GM23338 (cell line): ENCODE data around the gene ANTXR2. TPM values are rescaled to one million over a fixed set of nuclear protein-coding genes. Genes with fewer than 3 reads are reported as not detected.

Source experiments
- ATAC-seq: fragments of 200-7000 bp; cut with Tn5 transposase; 3 replicates; pipeline ENCODE4 v1.9.1; 2020
- DNase-seq: peaks from one replicate; pipeline ENCODE4 v3.0.0-alpha.2; 2015; ENCODE audit warnings: low spot score
- H2AFZ ChIP-seq: fragments of 200-600 bp; sonication (generic); 2 replicates; pipeline ENCODE4 v1.8.0; 2016; ENCODE audit warnings: antibody characterized with exemption, mild to moderate bottlenecking, moderate library complexity
- H3F3A ChIP-seq: fragments of 200-600 bp; sonication (generic); replicated peaks from 2 replicates; pipeline ENCODE4 v1.8.0; 2017; ENCODE audit warnings: antibody characterized with exemption, mixed run types, low read depth
- H3K27ac ChIP-seq: fragments of 200-600 bp; sonication (generic); 2 replicates; pipeline ENCODE4 v1.6.1; 2016; ENCODE audit warnings: low read depth
- H3K27me3 ChIP-seq: fragments of 200-600 bp; sonication (generic); 2 replicates; pipeline ENCODE4 v1.8.0; 2016; ENCODE audit warnings: mild to moderate bottlenecking, mixed run types, moderate library complexity; ENCODE audit not compliant: insufficient read depth
- H3K36me3 ChIP-seq: fragments of 200-600 bp; sonication (generic); 2 replicates; pipeline ENCODE4 v1.8.0; 2016; ENCODE audit warnings: mild to moderate bottlenecking; ENCODE audit not compliant: insufficient read depth
- H3K4me1 ChIP-seq: fragments of 200-600 bp; sonication (generic); 2 replicates; pipeline ENCODE4 v1.8.0; 2016; ENCODE audit warnings: mild to moderate bottlenecking, moderate library complexity; ENCODE audit not compliant: insufficient read depth
- H3K4me2 ChIP-seq: fragments of 200-600 bp; sonication (generic); 2 replicates; pipeline ENCODE4 v1.7.1; 2017; ENCODE audit warnings: mixed run types
- H3K4me3 ChIP-seq: fragments of 200-600 bp; sonication (generic); 2 replicates; pipeline ENCODE4 v1.6.1; 2016; ENCODE audit warnings: mixed run types
- H3K79me2 ChIP-seq: fragments of 200-600 bp; sonication (generic); replicated peaks from 2 replicates; pipeline ENCODE4 v1.8.0; 2017; ENCODE audit warnings: mild to moderate bottlenecking; ENCODE audit not compliant: insufficient read depth
- H3K9me2 ChIP-seq: fragments of 200-600 bp; sonication (generic); 2 replicates; pipeline ENCODE4 v1.8.0; 2017; ENCODE audit not compliant: insufficient read depth
- H4K20me1 ChIP-seq: fragments of 200-600 bp; sonication (generic); replicated peaks from 2 replicates; pipeline ENCODE4 v1.8.0; 2017; ENCODE audit warnings: mild to moderate bottlenecking; ENCODE audit not compliant: insufficient read depth
- H3K27ac Mint-ChIP-seq: 2 replicates; pipeline ENCODE4 v1.8.0; 2020; ENCODE audit warnings: inconsistent platforms, mild to moderate bottlenecking, moderate library complexity, mixed read lengths
- H3K27me3 Mint-ChIP-seq: 3 replicates; pipeline ENCODE4 v1.8.0; 2022; ENCODE audit warnings: low read depth, mild to moderate bottlenecking, moderate library complexity, mixed read lengths, inconsistent platforms; ENCODE audit not compliant: insufficient read depth, poor library complexity
- H3K36me3 Mint-ChIP-seq: 3 replicates; pipeline ENCODE4 v1.8.0; 2021; ENCODE audit warnings: low read depth, mild to moderate bottlenecking, inconsistent platforms, moderate library complexity, mixed read lengths
- H3K4me1 Mint-ChIP-seq: 3 replicates; pipeline ENCODE4 v1.8.0; 2020; ENCODE audit warnings: mild to moderate bottlenecking, inconsistent platforms, mixed read lengths
- H3K4me3 Mint-ChIP-seq: 3 replicates; pipeline ENCODE4 v1.8.0; 2021; ENCODE audit warnings: moderate library complexity, mild to moderate bottlenecking, inconsistent platforms, mixed read lengths
- H3K9me3 Mint-ChIP-seq: 3 replicates; pipeline ENCODE4 v1.8.0; 2020; ENCODE audit warnings: moderate library complexity, mild to moderate bottlenecking, inconsistent platforms, mixed read lengths
- EZH2 ChIP-seq: fragments of 200-600 bp; sonication (generic); IDR thresholded peaks from one replicate; pipeline ENCODE4 v1.8.0; 2017; ENCODE audit warnings: antibody characterized with exemption, mild to moderate bottlenecking, low read depth; ENCODE audit not compliant: unreplicated experiment
- EZH2phosphoT487 ChIP-seq: fragments of 200-600 bp; sonication (generic); IDR thresholded peaks from one replicate; pipeline ENCODE4 v1.8.1; 2018; ENCODE audit warnings: antibody characterized with exemption; ENCODE audit not compliant: unreplicated experiment
- JUNB ChIP-seq: IDR thresholded peaks from one replicate; pipeline ENCODE4 v1.6.1; 2016; ENCODE audit warnings: antibody characterized with exemption; ENCODE audit not compliant: unreplicated experiment
- NANOG ChIP-seq: IDR thresholded peaks from 2 replicates; pipeline ENCODE4 v1.6.1; 2016; ENCODE audit warnings: antibody characterized with exemption, borderline replicate concordance
- POLR2AphosphoS5 ChIP-seq: IDR thresholded peaks from 2 replicates; pipeline ENCODE4 v1.6.1; 2016; ENCODE audit warnings: antibody characterized with exemption, low read depth
- STAT1 ChIP-seq: IDR thresholded peaks from one replicate; pipeline ENCODE4 v1.6.1; 2016; ENCODE audit warnings: antibody characterized with exemption; ENCODE audit not compliant: unreplicated experiment
- ZNF114 ChIP-seq: fragments of 250-450 bp; sonication (Bioruptor Pico); IDR thresholded peaks from 2 replicates; pipeline ENCODE4 v1.5.0; 2020; ENCODE audit warnings: mild to moderate bottlenecking, moderate library complexity
- ZNF331 ChIP-seq: fragments of 250-450 bp; sonication (Bioruptor Pico); IDR thresholded peaks from 2 replicates; pipeline ENCODE4 v1.5.0; 2020; ENCODE audit warnings: low read depth, mild to moderate bottlenecking, moderate library complexity
- polyA plus RNA-seq: library from polyadenylated mRNA; unstranded; fragments of >200 nt; fragmentation: Nextera tagmentation; extraction: Ambion mirVana; gene quantifications from 2 replicates; pipeline ENCODE4 v1.2.1, GENCODE V29; 2016
- total RNA-seq: library from RNA; depleted of rRNA; stranded (reverse); fragments of >200 nt; shearing (Covaris generic); gene quantifications from 2 replicates; pipeline ENCODE4 v1.2.3, GENCODE V29; 2014
- TF ChIP-seq, protein P1 (sequence below), 2 experiments: fragments of 200-600 bp in 1 of 2; sonication (generic) in 1 of 2; conservative IDR thresholded peaks; 2 replicates each; pipeline versions ENCODE4 v1.5.1 to v1.6.1; 2016 to 2017; ENCODE audit warnings: antibody characterized with exemption in 2 of 2, low read depth in 2 of 2, mild to moderate bottlenecking in 2 of 2, moderate library complexity in 1 of 2
- TF ChIP-seq, protein P2 (sequence below): IDR thresholded peaks from 2 replicates; pipeline ENCODE4 v1.6.1; 2016; ENCODE audit warnings: antibody characterized with exemption
- TF ChIP-seq, protein P3 (sequence below): IDR thresholded peaks from one replicate; pipeline ENCODE4 v1.6.1; 2018; ENCODE audit warnings: antibody characterized with exemption; ENCODE audit not compliant: unreplicated experiment

The ANTXR2 gene
- total and polyA plus RNA-seq, 2 experiments from 2014 or later, result 2.0 to 5.3 TPM

DNA sequence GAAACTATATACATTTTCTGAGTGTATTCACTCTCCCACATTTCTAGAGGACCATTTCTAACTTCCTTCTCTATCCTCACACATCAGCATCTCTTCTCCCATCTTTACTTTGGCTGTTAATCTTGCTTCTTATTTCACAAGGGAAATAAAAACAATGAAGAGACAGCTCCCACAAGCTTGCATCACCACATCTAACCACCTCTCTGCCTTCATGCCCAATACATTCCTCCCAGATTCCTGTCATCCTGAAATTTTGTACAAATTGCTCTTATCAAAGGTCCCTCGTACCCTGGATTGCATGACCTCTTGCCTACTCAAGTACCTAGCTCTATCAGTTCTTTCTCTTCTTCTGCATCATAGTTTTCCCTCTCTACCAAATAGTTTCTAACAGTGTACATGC, 215.2 kb downstream of the ANTXR2 start (continued):
- TF ChIP-seq, protein P1, sequence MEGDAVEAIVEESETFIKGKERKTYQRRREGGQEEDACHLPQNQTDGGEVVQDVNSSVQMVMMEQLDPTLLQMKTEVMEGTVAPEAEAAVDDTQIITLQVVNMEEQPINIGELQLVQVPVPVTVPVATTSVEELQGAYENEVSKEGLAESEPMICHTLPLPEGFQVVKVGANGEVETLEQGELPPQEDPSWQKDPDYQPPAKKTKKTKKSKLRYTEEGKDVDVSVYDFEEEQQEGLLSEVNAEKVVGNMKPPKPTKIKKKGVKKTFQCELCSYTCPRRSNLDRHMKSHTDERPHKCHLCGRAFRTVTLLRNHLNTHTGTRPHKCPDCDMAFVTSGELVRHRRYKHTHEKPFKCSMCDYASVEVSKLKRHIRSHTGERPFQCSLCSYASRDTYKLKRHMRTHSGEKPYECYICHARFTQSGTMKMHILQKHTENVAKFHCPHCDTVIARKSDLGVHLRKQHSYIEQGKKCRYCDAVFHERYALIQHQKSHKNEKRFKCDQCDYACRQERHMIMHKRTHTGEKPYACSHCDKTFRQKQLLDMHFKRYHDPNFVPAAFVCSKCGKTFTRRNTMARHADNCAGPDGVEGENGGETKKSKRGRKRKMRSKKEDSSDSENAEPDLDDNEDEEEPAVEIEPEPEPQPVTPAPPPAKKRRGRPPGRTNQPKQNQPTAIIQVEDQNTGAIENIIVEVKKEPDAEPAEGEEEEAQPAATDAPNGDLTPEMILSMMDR (conservative IDR thresholded peaks at IDR 0.05; ENCODE audit: low read depth in 2 of 2), result no peak
- no peak for TF ChIP-seq EZH2phosphoT487
- no peak for TF ChIP-seq POLR2AphosphoS5
- TF ChIP-seq, protein P2, sequence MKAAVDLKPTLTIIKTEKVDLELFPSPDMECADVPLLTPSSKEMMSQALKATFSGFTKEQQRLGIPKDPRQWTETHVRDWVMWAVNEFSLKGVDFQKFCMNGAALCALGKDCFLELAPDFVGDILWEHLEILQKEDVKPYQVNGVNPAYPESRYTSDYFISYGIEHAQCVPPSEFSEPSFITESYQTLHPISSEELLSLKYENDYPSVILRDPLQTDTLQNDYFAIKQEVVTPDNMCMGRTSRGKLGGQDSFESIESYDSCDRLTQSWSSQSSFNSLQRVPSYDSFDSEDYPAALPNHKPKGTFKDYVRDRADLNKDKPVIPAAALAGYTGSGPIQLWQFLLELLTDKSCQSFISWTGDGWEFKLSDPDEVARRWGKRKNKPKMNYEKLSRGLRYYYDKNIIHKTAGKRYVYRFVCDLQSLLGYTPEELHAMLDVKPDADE, result no peak
- no peak for TF ChIP-seq NANOG
- TF ChIP-seq, protein P3, sequence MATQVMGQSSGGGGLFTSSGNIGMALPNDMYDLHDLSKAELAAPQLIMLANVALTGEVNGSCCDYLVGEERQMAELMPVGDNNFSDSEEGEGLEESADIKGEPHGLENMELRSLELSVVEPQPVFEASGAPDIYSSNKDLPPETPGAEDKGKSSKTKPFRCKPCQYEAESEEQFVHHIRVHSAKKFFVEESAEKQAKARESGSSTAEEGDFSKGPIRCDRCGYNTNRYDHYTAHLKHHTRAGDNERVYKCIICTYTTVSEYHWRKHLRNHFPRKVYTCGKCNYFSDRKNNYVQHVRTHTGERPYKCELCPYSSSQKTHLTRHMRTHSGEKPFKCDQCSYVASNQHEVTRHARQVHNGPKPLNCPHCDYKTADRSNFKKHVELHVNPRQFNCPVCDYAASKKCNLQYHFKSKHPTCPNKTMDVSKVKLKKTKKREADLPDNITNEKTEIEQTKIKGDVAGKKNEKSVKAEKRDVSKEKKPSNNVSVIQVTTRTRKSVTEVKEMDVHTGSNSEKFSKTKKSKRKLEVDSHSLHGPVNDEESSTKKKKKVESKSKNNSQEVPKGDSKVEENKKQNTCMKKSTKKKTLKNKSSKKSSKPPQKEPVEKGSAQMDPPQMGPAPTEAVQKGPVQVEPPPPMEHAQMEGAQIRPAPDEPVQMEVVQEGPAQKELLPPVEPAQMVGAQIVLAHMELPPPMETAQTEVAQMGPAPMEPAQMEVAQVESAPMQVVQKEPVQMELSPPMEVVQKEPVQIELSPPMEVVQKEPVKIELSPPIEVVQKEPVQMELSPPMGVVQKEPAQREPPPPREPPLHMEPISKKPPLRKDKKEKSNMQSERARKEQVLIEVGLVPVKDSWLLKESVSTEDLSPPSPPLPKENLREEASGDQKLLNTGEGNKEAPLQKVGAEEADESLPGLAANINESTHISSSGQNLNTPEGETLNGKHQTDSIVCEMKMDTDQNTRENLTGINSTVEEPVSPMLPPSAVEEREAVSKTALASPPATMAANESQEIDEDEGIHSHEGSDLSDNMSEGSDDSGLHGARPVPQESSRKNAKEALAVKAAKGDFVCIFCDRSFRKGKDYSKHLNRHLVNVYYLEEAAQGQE, result no peak
- TF ChIP-seq EZH2, result no peak

DNA sequence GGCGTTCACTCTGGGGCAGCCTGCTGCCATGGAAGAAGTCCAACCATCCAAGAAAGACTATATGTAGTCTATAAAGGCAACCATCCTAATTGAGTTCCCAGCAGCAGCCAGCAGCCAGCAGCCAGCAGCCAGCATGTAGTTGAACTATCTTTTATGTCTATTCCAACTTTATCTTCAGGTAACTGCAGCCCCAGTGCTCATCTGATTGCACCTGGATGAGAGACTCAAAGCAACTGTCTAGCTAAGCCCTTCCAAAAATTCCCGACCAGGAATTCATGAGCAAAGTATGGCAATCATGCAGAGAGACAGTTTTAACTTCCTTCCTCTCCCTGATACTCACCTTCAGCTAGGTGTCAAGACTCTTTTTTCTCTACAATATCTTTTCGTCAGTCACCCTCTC, 216.8 kb downstream of the ANTXR2 start:
- ATAC-seq, result no peak
- Mint-ChIP-seq H3K27me3 (no peaks in the 10 kb centered on the region), H3K9me3 (no peaks in the 10 kb centered on the region), H3K36me3 (no peaks in the 10 kb centered on the region), H3K27ac (no peak overlapping the region), H3K4me1 (peaks cover 10% of the 10 kb centered on the region), H3K4me3 (no peak overlapping the region)
- H4K20me1 ChIP-seq, result no peaks in the 10 kb centered on the region
- H3K4me2 ChIP-seq, result no peak overlapping the region
- no peaks in the 10 kb centered on the region for H3K36me3 ChIP-seq
- no peak overlapping the region for H3K27ac ChIP-seq
- peaks cover 7% of the 10 kb centered on the region; the same call in 1 of the 2 replicates for H3K4me1 ChIP-seq
- DNase-seq, result no peak
- no peaks in the 10 kb centered on the region for H3F3A ChIP-seq
- H3K27me3 ChIP-seq, result no peaks in the 10 kb centered on the region
- no peaks in the 10 kb centered on the region for H3K79me2 ChIP-seq
- H3K9me2 ChIP-seq, result peaks cover 10% of the 10 kb centered on the region; the same call in 1 of the 2 replicates
- H2AFZ ChIP-seq, result no peak overlapping the region
- no peak overlapping the region for H3K4me3 ChIP-seq
- no peak for TF ChIP-seq EZH2
- no peak for TF ChIP-seq ZNF114
- TF ChIP-seq, protein P2, result no peak
- TF ChIP-seq, protein P1 (conservative IDR thresholded peaks at IDR 0.05; ENCODE audit: low read depth in 2 of 2), result no peak
- no peak for TF ChIP-seq ZNF331 (CRISPR knock-in tag)
- no peak for TF ChIP-seq STAT1
- TF ChIP-seq JUNB, result no peak
